HG03064 (cell line): ENCODE measurements around the gene SEC24B.
"Not testable (repeated sequence)": the region's sequence is repeated elsewhere in the genome, so short reads cannot be mapped to it uniquely, and the experiment has no call there.

ENCODE experiments used
- ATAC-seq: cut with Tn5 transposase; IDR thresholded peaks from one replicate; pipeline ENCODE4 v1.9.1; 2021; ENCODE audit warnings: low read depth; ENCODE audit not compliant: unreplicated experiment

SEC24B gene

DNA sequence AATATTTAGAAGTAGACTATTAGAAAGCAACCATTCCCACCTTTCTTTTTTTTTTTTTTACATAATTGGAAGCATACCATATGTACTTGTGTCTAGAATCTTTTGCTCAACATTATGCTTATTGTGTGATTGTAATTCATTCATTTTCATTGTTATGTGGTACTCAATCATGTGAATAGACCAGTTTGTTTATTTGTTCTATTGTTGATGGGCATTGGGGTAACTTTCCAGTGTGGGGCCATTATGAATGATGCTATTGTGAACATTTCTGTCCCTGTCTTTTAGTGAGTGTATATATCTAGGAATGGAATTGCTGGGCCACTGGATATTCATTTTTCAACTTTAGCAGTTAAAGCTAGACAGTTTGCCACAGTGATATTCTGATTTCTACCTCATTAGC lies 63.9 kb downstream of the SEC24B start:
- ATAC-seq = no peak

DNA sequence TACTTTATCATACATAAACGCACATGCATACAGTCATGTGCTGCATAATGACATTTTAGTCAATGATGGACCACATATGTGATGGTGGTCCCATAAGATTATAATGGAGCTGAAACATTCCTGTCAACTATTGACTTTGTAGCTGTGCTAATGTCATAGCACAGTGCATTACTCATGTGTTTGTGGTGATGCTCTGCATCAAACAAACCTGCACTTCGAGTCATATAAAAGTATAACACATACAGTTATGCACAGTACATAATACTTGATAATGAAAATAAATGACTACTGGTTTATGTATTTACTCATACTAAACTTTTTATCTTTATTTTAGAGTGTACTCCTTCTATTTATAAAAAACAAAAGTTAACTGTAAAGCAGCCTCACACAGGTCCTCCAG lies 65.9 kb downstream of the SEC24B start:
- no peak for ATAC-seq

DNA sequence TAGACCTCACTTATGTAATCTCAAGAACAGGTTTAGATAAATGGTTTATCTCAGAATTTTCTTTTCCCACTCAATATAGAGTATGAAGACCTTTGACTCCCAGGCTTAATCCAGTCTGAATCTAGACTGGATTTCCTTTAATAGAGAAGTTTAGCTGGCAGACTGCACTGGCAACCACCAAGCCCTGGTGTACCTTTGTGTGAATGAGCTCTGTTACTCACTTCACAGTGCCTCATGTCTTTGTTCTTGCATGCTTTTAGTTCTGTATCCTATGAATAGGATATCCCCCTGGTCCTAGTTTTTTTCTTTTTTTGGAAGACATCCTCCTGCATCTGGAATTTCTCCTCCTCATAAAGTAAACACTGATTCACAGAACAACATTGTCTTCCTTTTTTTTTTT lies 73.3 kb downstream of the SEC24B start:
- no peak for ATAC-seq

DNA sequence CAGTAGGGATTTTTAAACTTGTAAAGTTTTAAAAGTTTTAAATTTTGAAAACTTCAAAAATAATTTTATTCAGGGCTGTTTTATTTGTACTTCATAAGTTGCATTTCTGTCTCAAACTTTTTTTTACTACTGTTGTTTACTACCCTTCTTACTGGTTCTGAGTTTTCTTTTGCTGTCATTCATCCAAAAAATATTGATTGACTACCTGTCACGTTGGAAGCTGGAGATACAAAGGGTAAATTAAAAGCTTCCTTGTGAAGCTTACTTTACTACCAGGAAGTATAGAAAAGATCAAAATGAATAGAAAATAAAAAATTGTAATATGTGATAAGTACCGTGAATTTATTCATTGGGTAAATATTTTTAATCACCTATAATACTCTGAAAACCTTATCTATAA lies 77.1 kb downstream of the SEC24B start:
- no peak for ATAC-seq

DNA sequence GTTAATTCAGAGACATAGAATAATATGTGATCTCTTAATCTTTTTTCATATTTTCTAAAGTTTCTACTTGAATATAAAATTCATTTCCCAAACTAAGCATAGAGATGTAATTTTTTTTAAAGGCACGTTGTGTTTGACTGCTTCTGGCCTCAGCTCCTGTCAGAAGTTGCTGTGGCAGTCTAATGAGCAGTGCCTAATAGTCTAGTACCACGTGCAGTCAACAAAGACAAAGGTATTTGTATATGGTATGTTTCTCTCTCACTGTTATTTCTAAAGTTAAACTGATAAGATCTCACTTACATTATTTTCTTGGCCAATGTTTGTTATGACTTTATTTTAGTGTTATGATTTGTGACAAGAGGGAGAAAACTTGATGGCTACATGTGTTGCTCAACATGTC lies 77.8 kb downstream of the SEC24B start:
- no peak for ATAC-seq

DNA sequence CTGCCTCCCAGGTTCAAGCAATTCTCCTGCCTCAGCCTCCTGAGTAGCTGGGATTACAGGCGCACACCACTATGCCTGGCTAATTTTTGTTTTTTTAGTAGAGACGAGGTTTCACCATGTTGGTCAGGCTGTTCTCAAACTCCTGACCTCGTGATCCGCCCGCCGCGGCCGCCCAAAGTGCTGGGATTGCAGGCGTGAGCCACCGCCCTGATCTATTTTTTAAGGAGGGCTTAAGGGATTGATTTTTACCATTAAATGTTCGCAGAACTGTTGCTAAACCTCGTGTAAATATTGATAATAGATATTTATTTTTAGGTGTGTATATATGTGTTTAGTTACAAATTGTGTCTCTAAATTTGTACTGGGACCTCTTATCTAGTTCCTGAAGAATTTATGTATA lies 79.8 kb downstream of the SEC24B start:
- not testable (repeated sequence) for ATAC-seq

DNA sequence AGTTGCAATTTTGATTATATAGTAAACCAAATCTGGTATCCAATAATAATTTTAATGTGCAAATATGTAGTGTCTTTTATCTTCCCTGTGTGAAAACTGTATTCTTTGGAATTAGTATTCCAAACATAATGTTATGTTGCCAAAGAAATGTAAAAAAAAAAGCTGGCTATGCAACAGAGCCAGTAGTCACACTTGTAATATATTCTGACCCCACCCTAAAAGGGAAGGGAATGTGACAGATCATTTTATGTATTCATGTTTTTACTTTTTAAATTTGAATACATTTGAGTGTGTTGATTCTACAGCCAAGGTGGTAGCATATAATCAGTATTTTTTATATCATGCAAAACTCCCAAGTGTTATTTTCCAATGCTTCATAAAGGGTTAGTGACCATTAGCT lies 98.6 kb downstream of the SEC24B start:
- ATAC-seq = no peak

DNA sequence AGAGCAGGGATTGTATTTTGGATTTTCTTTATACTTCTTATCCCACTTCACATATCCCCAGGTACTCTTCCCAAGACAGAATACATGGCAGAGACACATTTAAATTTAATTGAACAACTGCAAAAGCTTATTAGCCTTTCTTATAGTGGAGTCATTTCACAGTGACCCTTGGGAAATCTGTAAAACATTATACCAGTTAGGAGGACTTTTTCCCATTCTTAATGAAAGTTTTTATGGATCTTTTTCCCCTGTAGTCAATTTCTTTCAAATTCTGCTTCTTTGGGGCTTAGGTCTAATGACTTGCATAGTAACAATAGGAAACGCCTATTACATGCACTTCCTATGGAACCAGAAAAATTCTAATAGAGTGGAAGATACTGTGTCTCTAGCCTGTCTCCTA lies 111.8 kb downstream of the SEC24B start:
- ATAC-seq = no peak

DNA sequence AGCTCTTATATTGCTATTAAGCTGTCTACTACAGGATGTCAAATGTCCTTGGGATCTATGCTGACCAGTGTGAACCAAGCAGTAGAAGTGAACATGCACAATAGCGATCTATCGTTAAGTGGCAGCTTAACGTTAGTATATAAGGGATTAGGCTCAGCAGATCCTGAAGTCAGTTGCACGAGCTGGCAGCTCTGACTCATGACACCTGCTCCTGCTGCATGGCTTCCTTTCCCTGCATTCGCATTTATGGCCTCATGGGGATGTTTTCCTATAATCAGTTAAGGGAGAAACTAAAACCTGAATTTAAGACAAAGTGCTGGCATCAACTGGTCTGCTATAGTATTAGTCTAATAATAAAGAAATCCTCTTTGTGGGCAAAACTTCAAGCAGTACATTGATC lies 113.8 kb downstream of the SEC24B start:
- ATAC-seq = no peak

DNA sequence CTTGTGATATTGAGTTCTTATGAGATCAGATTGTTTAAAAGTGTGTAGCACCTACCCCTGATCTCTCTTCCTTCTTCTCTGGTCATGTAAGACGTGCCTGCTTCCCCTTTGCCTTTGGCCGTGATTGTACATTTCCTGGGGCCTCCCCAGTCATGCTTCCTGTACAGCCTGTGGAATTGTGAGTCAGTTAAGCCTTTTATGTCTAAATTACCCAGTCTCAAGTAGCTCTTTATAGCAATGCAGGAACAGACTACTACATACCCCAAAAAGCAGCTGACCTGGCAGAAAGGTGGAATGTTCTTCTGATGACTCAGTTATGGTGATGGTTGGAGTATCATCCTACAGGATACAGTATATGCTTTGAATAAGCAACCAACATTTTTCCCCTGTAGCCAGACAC lies 115.0 kb downstream of the SEC24B start:
- ATAC-seq = no peak

DNA sequence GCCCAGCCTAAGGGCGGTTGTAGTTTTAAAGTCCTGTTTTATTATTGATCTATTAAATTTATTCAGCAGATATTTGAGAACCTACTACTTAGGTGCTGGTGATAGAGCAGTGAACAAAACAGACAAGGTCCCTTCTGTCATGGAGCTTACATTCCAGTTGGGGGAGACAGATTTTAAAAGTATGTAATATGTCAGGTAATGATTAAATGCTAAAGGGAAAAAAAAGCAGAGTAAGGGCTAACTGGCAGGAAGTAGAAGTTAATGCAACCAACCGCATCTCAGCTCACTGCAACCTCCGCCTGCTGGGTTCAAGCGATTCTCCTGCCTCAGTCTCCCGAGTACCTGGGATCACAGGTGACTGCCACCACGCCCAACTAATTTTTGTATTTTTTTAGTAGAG lies 118.6 kb downstream of the SEC24B start:
- ATAC-seq = no peak

DNA sequence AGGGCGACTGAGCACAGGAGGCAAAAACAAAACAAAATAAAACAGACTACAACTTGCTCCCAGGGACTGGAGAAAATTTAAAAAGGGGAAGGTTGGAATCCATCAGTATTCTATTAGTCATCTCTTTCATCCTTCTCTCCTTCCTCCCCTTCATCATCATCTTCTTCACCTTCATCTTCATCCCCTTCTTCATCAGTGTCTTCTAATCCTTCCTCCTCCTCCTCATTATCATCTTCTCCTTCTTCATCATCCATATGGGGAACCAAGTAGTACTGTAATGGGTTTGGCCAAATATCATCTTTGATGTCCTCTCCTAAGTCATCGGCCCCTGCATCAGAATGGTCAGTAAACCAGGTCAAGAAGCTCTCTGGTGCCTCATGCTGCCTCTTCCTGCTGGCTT lies 119.5 kb downstream of the SEC24B start:
- no peak for ATAC-seq

DNA sequence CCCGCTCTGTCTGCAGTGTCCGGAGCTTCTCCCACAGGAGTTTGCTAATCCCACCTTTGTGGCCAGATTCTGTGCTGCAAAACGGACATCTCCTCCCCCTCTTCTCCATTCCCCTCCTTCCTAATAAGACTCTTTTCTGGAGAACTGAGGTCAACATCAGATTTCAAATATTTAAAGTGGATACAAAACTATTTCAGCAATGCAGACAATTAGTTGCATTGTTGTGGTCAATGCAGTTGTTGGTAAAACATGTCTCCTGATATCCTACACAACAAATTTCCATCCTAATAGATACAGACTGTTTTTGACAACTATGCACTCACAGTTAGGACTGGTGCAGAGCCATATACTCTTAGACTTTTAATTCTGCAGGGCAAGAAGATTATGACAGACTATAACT lies 121.4 kb downstream of the SEC24B start:
- no peak for ATAC-seq

DNA sequence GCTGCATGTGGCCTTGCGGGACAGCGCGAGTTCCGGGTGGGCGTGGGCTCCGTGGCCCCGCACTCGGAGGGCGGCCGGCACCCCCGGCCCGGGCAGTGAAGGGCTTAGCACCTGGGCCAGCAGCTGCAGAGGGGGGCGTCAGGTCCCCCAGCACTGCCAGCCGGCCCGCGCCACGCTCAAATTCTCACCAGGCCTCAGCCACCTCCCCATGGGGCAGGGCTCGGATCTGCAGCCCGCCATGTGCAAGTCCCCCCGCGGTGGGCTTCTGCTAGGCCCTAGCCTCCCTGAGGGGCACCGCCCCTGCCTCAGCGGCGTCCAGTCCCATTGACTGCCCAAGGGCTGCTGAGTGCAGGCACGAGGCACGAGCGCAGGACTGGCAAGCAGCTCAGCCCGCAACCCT lies 123.8 kb downstream of the SEC24B start:
- ATAC-seq = no peak

DNA sequence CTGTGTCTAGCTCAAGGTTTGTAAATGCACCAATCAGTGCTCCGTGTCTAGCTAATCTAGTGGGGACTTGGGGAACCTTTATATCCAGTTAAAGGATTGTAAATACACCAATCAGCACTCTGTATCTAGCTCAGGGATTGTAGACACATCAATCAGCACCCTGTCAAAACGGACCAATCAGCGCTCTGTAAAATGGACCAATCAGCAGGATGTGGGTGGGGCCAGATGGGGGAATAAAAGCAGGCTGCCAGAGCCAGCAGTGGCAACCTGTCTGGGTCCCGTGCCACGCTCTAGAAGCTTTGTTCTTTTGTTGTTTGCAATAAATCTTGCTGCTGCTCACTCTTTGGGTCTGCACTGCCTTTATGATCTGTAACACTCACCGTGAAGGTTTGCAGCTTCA lies 124.5 kb downstream of the SEC24B start:
- ATAC-seq = not testable (repeated sequence)

DNA sequence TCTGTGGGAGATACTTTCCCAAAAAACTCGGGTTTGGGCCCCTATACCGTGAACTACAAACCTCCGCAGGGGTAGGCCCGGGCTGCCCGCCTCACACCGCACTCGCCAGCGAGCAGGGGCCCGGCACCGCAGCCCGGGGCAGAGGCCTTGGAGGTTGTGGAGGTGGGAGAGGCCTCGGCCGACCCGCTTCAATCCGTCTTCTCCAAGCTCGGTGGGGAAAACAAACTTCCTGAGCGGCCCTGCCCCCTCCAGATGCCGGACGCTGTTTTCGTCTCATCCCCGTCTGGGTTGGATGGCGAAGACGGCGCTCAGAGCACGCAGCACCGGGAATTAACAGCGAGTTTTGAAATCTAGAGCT lies 126.0 kb downstream of the SEC24B start:
- peak; percentile 26 for ATAC-seq

DNA sequence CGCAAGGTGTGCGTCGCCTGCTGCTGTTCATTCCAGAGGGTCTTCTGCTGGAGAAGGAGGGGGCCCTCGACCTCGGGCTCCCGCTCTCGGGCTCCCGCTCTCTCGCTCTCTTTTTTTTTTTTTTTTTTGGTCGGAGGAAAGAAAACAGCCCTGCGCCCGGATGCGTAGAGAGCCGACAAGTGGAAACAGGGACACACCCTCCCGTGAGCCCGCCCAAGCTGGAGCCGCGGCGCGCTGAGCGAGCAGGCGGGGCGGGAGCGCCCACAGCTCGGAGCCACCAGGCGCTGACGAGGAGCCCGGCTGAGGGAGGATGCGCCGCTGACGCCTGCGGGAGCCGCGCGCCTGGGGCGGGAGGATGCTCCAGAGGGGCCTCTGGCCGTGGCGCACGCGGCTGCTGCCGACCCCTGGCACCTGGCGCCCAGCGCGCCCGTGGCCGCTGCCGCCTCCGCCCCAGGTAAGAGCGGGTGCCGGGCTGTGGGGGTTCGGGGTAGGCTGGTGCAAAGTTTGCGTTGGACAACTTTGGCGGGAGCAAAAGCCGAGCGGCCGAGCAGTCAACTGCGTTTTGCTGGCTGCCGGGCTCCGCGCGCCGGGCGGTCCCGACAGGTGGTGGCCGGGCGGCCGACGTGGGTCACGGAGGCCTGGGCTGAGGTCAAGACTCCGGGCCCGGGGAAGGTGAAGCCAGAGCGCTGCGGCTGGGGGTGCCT lies 126.5 kb downstream of the SEC24B start, which contains the start of gene MCUB:
TSS of gene MCUB (plus strand) at position 264 of the 704 bp plus-strand sequence. CDS start at position 356, 92 bp downstream.
- peak; percentile 92 for ATAC-seq

DNA sequence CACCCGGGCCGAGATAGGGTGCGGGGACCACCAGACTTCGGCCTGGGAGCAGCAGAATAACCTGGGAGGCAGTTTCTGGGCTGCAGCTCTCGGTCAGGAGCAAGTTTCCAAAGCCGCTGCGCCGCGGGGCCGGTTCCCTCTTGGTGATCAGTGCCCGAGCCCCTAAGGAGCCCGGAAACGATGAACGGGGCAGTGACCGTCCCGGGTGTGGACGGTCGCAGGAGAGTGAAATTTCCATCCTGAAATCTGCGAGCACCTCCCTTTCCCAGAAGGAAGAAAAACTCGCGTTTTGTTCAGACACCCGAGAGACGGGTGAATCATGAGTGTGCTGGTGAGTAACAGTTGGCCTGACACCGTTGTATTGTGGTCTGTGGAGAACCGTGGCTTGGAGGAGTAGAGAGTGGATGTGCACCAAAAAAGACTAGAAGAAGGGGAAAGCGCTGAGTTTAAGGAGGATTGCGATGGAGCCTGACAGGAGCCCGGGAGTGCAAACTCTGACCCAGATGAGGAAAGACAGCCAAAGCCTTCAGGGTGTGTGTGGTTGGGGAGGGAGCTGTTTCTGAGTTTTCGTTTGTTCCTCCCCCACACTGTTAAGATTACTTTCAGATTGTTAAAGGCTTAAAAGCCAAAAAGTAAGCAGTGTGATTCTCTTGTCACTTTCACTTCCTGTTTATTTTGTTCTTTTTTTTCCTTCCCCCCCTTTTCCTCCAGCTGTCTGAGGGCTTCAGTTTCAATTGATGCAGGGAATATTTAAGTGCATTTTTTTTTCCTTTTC lies 127.3 kb downstream of the SEC24B start:
- peak; percentile 66 for ATAC-seq

DNA sequence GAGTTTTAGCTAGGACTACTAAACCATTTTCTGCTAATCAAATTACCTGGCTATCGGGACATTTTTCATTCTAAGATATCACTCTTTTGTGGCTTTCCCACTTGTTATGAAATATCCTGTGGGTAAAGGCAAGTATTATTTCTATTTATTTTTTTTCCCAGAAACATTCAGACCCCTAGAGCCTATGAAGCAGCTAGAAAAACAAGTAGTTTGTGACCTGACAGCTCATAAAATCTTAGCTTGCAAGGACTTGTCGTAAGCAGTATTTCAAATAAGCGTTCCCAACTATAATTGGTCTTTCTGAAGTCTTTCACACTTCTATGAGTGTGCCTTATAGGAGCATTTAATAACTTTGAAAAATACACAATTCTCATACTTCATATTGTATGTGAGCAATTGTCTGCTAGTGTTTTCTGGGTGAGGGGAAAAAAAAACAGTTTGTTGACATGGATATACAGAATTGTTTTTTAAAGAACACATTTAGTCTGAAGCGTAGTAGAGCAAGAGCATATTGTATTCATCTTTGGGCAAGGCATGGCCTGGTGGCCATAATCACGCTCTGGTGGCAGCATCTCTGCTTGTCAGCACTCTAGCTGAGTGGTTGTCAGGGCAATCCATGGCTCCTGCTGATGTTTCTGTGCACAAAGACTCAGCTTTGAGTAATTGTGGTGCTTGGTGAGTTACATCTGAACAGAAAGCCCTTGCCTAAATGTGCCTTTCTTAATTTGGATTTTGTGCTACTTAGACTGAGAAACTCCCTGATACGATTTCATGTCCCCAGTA lies 129.0 kb downstream of the SEC24B start:
- no peak for ATAC-seq

DNA sequence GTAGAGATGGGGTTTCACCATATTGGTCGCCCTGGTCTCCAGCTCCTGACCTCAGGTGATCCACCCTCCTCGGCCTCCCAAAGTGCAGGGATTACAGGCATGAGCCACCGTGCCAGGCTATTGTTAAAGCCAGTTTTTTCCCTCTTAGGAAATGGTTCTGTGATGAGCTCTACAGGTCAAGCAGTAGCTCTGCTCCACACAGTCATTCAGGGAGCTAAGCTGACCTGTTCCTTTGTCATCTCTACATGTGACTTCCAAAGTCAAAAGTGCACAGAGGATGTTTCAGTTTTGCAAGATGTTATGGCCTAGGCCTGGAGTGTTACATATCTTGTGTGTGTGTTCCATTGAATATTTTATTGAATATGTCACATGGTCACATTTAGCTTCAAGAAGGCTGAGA lies 137.9 kb downstream of the SEC24B start:
- no peak for ATAC-seq

DNA sequence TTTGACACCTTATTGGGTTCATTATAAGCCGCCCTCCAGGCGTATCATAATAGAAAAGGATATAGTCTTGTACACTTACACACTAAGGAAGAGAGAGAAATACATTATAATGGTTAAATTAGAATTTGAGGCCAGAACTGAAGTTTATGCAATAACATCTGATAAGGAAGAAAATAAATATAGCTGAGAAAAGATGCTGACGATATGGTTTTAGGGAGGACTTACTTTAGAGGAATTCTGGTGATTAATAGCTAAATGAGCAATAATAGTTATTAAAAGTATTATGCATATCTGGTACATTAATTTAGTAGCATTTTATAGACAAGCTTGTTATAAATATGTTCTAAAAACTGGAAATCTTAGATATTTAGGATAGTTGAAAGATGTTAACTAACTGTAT lies 138.5 kb downstream of the SEC24B start:
- no peak for ATAC-seq
